B cell (primary cell): ENCODE measurements around the gene NCSTN.

Source experiments
- EZH2 ChIP-seq: IDR thresholded peaks from 2 replicates; pipeline ENCODE4 v1.6.1; 2012; ENCODE audit warnings: borderline replicate concordance, low read depth, mild to moderate bottlenecking, moderate library complexity, low read length; ENCODE audit not compliant: insufficient read depth, poor library complexity, severe bottlenecking
- TF ChIP-seq, protein P1 (sequence below): fragments of 200-600 bp; IDR thresholded peaks from one replicate; pipeline ENCODE4 v1.8.0; 2022; ENCODE audit warnings: antibody characterized with exemption, mild to moderate bottlenecking

- TF ChIP-seq, protein P1, sequence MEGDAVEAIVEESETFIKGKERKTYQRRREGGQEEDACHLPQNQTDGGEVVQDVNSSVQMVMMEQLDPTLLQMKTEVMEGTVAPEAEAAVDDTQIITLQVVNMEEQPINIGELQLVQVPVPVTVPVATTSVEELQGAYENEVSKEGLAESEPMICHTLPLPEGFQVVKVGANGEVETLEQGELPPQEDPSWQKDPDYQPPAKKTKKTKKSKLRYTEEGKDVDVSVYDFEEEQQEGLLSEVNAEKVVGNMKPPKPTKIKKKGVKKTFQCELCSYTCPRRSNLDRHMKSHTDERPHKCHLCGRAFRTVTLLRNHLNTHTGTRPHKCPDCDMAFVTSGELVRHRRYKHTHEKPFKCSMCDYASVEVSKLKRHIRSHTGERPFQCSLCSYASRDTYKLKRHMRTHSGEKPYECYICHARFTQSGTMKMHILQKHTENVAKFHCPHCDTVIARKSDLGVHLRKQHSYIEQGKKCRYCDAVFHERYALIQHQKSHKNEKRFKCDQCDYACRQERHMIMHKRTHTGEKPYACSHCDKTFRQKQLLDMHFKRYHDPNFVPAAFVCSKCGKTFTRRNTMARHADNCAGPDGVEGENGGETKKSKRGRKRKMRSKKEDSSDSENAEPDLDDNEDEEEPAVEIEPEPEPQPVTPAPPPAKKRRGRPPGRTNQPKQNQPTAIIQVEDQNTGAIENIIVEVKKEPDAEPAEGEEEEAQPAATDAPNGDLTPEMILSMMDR: no peak
- TF ChIP-seq EZH2: no peak
Observed at GRCh38 chr1:160300173-160300572, 43.0 kb upstream of the NCSTN start.
